Body of pancreas (tissue), 4 donors: ENCODE data around the gene GAREM1.

Experiments
- POLR2A ChIP-seq, 3 donors: fragments of 450-650 bp; IDR thresholded peaks; one replicate each; pipeline ENCODE4 v1.6.1; 2016; ENCODE audit warnings: antibody characterized with exemption in 3 of 3, mild to moderate bottlenecking in 2 of 3
- TF ChIP-seq, protein P1 (sequence below), 7 experiments: fragments of 450-650 bp in 4 of 7; fragments of 200-600 bp in 3 of 7; sonication (generic) in 3 of 7; IDR thresholded peaks; one replicate each; pipeline ENCODE4 v1.5.1; 2016 to 2019; ENCODE audit warnings: antibody characterized with exemption in 7 of 7

DNA sequence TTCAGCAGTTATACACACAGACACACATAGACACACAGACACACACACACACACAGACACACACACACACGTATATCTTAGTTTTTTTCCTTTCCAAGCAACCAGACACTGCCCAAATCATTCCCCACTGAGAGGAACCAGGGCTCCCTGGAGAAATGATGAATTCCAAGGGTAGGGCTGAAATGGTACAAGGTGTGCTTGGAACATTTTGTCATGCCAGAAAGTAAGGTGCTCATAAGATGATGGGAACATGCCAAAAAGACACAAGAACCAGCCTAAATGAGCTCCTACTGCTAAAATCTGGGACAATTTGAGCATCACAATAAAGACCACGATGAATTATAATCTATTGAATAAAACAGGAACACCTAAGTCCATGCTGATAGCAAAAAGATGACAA, 177.6 kb downstream of the GAREM1 start:
- TF ChIP-seq, protein P1, sequence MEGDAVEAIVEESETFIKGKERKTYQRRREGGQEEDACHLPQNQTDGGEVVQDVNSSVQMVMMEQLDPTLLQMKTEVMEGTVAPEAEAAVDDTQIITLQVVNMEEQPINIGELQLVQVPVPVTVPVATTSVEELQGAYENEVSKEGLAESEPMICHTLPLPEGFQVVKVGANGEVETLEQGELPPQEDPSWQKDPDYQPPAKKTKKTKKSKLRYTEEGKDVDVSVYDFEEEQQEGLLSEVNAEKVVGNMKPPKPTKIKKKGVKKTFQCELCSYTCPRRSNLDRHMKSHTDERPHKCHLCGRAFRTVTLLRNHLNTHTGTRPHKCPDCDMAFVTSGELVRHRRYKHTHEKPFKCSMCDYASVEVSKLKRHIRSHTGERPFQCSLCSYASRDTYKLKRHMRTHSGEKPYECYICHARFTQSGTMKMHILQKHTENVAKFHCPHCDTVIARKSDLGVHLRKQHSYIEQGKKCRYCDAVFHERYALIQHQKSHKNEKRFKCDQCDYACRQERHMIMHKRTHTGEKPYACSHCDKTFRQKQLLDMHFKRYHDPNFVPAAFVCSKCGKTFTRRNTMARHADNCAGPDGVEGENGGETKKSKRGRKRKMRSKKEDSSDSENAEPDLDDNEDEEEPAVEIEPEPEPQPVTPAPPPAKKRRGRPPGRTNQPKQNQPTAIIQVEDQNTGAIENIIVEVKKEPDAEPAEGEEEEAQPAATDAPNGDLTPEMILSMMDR (IDR thresholded peaks at IDR 0.05): no peak
- TF ChIP-seq POLR2A (IDR thresholded peaks at IDR 0.05): no peak
